Left renal pelvis (tissue), 4 donors: ENCODE data around the gene MAB21L4. TPM values are rescaled to one million over a fixed set of nuclear protein-coding genes. Genes with fewer than 3 reads are reported as not detected.

ENCODE experiments used
- DNase-seq, 4 donors: peaks; one replicate each; pipeline ENCODE4 v3.0.0-alpha.2; 2013; ENCODE audit warnings: low read depth in 4 of 4, low spot score in 3 of 4
- polyA plus RNA-seq, 4 donors: library from polyadenylated mRNA; unstranded; fragments of 120-200 nt; gene quantifications; one replicate each; pipeline ENCODE4 v1.2.1, GENCODE V29; 2013; ENCODE audit not compliant: insufficient read length in 4 of 4

MAB21L4 gene
- polyA plus RNA-seq, 4 donors: 0.18 to 2.5 (median 1.6) TPM

DNA sequence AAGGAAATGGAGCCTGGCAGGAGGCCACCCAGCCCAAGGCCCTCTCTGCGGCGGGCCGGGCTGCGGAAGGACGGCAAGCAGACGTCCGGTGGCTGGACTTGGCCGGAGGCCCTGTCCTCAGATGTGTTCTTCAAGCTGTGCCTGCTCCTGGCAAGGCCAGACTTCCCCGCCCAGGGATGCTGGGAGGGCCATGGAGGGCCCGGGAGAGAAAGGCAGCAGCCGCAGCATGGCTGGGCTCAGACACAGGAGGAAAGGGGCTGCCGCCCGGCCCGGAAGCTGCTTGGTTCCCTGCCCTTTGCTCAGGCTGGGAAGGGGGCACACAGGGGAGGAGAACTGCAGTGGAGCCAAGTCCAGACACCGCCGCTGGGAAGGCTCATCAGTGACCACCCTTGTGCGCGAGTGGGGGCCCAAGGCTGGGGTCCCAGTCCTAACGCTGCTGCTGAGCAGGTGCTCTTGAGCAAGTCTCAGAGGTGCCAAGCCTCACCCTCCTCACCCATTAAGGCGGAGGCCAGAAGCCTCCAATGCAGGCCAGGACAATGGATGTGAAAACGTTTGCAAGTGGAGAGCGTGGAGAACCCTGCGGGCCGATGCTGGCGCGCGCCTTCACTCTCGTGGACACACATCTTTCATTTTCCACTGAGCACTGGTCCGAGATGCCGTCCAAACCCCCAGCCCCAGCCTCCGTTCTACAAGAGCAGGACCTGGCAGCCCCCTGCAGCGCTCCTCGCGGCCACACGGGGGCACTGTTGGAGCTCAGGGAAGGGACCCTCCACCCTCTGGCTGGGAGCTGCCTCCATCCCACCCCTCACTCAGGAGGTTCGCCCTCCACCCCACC lies 18.1 kb upstream of the MAB21L4 start:
- DNase-seq: no peak

GRCh38 chr2:240912878-240913809 lies 17.2 kb upstream of the MAB21L4 start:
- DNase-seq: no peak

DNA sequence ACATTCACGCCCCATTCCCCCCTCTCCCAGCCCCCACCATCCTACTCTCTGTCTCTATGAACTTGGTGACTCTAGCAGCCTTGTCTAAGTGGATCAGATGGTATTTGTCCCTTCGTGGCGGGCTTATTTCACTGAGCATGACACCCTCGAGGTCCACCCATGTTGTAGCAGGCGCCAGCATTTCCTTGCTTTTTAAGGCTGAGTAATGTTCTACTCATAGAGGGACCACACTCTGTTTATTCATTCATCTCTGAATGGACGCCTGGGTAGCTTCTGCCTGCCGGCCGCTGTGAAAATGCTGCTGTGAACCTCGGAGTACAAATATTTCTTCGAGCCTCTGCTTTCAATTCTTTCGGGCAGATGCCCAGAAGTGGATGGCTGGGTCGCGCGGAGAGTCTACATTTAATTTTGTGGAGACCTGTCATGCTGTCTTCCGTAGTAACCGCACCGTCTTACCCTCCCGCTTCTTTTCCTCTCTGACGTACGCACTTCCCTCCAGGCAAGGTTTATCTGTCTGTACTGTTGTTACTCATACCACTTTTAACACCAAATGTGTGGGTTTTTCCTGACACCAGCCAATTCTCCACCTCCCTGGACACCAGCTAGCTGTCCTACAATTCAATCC lies 15.8 kb upstream of the MAB21L4 start:
- no peak for DNase-seq

DNA sequence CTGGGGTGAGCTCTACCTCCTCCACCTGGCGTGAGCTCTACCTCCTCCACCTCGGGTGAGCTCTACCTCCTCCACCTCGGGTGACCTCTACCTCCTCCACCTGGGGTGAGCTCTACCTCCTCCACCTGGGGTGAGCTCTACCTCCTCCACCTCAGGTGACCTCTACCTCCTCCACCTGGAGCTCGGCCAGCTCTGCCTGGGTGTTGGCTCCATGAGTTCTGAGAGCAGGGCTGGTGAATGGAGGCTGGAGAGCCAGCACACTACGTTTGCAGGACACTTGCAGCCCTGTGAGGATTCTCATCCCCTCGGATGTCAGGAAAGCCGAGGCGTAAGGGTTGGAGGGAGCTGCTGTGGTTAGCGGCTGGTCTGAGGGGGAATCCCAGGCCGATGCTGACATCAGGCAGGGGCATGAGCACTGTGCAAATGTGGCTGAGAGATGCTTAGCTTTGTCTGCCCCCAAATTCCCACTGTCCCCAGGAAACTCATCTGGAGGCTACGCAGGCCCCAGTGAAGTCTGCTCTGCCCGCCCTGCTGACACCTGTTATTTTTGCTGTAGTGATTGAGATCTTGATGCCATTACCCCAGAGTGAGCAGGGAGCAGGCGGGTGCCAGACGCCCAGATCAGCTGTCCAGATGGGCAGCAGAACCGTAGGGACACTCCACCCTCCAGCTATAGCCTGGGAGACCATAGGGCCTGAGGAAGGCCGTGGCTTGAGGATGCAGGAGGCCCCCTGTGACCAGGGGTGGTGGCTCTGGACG lies 13.4 kb upstream of the MAB21L4 start:
- no peak for DNase-seq

DNA sequence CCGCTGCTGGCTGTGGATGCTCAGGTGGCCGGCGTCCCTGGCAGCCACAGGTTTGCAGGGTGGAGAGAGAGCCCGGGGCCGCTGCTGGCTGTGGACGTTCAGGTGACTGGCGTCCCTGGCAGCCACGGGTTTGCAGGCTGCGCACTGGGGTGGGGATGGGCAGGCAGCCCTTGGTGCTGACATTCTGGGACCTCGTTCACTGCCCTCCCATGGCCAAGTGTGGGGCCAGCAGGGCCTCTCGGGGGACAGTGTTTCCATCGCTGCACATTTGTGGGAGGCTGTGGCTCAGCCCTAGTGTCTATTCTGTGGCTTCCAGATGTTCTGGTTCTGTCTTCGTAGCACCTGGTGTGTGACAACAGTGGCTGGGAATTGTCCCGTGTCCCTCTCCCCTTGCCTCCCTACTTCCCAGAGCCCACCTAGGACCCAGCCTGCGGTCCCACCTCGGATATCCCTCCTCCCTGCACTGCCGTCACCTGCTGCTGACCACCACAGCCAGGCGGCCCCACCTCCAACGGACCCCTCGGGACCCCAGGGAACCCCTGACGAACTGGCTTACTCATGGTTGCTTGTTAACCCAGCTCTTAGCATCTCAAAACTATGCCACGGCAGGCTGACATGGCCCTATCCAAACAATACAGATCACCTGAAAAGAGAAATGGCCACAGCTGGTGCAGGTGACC lies 11.1 kb upstream of the MAB21L4 start:
- no peak for DNase-seq

GRCh38 chr2:240906141-240906910 lies 10.4 kb upstream of the MAB21L4 start, which contains the start of gene CROCC2:
CROCC2 (plus strand) TSS chr2:240906336; CDS start chr2:240906514, 178 bp downstream.
- DNase-seq: no peak

GRCh38 chr2:240905176-240905781 lies 9.3 kb upstream of the MAB21L4 start:
- no peak for DNase-seq

DNA sequence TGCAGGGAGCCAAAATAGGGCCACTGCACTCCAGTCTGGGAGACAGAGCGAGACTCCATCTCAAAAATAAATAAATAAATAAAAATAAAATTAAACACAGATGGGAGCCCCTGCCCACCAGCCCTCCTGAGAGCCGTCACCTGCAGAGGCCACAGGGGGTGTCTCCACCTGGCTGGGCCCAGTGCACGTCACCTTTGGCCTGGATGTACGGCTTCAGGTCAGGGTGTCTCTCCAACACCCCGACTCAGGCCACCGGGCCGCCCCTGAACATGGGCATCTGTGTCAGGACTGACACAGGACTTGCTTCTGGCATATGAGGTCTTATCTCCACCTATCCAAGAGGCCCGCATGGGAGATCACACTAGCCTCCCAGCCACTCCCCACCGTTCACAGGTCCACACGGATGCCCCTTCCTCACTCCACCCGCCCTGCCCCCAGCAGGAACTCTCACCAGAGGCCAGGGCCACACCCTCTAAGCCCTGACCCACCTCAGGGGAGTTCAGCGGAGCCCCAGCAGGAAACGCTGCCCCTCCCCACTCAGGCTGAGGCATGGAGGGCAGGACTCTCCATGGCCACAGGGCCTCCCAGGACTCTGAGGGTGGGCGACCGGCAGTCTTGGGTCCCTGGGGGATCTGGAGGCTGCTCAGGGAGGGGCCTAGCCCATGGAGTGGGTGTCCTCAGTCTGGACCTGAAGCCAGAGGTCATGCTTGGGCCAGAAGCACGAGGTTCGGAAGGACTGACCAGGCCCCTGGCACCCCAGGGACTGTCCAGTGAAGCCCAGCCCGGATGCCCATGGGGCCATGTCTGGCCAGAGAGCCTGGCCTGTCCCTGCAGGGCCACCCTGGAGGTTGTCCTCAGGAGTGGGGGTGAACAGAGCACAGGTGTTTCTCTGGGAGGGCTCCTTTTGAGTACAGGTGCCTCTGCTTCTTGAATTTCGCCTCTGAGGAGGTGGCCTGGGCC lies 8.5 kb upstream of the MAB21L4 start:
- no peak for DNase-seq

DNA sequence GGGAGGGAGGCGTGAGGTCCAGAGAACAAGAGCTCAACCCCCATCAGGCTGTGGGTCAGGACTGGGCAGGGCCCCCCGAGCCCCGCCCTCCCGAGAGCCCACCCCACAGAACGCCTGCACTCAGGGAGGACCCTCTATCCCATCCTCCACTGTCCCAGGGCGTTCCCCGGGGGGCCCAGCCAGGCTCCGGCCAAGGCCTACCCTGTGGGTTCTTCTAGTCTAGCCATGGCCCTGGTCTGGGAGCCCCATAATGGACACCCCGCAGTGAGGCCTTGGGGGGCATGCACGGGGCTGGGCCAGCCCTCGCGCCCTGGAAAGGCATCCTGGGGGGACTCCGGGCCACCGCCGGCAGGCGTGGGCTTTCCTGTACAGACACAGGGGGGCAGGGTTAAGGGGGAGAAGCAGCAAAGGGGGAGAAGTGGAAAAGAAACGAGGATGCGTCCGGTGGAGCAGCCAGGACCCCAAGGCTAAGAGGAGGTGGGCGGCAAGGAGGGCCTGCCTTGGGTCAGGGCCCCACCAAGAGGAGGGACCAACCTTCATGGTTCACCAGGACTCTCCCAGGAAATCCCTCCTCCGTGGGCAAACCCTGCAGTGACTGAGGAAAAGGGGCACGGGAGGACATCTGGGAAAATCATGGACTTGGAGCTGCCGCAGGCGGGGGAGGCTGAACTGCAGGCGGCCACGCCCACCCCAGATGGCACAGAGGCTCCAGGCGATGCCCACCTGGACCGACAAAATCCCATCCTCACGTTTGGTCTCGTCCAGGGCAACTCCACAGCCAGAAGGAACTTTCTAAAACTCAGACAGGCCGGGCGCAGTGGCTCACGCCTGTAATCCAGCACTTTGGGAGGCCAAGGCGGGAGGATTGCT lies 7.5 kb upstream of the MAB21L4 start:
- no peak for DNase-seq

DNA sequence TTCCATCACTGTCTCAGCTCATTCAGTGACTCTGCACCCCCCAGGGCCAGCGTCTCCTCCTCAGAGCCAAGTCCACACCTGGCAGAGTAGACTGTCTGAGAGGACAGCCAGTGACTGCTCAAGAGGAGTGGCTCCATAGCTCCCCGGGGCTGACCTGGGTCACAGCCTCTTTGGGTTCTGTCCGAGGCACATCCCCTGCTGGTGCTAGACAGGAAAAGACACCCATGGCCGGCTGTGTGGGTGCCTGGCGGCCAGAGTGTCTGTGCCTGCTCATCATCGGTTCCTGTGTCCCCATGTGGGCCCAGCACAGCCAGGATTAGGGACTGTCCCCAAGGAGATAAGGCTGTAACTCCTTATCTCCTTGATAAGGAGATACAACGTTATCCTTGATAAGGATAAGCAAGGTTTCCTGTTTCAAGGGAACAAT lies 6.7 kb upstream of the MAB21L4 start:
- DNase-seq: no peak

DNA sequence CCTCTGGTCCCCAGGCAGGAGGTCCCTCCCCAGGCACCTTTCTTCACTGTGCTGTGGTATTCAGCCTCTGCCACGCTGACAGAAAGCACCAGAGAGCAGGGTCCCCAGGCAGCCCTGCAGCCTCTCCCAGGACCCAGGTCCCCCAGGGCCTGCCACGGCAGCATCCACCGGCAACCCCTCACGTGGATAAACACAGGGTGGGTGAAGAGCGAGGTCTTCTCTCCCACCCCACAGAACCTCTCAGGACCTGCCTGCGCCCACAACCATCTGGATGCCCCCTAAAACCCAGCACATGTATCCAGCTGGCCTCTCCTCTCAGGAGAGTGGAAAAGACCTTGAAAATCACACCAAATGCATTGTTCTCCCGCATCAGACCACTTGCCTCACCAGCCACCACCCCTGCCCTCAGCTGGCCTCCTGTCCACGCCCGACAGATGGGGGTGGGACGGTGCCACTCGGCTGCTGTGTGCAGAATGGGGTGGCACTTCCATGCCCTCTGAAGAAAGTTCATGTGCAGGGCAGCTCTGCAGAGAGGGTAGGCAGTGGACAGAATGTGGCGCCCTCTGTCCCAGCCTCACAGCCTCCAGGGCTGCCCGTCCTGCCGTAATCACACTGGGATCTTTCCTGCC lies 6.1 kb upstream of the MAB21L4 start:
- DNase-seq: no peak

- no peak for DNase-seq
Measured at GRCh38 chr2:240900141-240900860, 4.3 kb upstream of the MAB21L4 start.

- DNase-seq: no peak
Measured at GRCh38 chr2:240899468-240899865, 3.5 kb upstream of the MAB21L4 start.

- DNase-seq: no peak
Measured at GRCh38 chr2:240898731-240899467, 2.9 kb upstream of the MAB21L4 start.
